ENCODE data around the gene ACKR4.
"Not testable (repeated sequence)": the region's sequence is repeated elsewhere in the genome, so short reads cannot be mapped to it uniquely, and the experiment has no call there.

Gene ACKR4

DNA sequence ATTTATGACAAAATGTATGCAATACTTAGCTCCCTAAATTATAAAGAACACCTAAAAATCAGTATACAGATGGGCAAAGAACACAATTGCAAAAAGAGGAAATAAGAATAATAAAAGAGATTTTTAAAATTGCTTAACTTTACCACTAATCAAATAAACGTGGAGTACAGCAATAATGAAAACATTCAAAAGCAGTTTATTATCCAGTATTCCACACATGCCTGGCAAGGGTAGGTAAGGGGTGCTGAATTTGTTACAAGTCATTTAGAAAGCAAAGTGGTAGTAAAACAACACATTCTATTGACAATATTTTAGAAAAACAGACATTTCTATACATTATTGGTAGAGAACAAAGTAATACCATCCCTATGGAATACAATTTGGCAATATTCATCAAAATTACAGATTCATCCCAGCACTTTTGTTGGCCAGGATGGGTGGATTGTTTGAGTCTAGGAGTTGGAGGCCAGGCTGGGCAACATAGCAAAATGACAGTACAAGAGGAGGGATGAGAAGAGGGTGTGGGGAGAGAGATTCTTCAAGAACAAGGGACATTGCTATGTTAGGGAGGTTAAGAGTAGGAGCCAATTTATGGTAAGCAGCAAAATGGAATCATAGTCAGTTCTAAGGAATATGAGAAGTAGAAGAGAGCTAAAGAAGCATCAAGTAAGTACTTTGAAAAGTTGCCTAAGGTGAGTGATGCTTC lies 3.7 kb upstream of the ACKR4 start:
- no peak for DNase-seq (ENCODE audit: insufficient read length, low spot score)
- FAIRE-seq: no peak

DNA sequence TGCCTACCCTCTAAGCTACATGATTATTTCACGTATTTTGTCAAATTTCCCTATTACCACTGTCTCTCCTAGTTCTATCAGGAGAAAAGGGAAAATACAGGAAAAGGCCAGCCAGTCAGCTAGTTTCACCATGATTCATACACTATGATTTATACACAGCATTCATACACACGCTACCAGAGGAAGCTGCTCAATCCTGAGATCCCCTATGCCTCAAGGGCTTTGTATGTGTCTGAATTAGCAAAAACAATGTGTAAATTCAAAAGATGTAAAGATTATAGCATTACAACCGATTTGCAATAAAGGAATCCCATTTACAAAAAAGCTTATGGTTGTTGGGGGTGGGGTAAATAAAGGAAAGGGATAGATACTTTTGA lies 3.1 kb upstream of the ACKR4 start:
- peak; percentile 60 for DNase-seq (ENCODE audit: insufficient read length, low spot score)
- peak; percentile 69 for FAIRE-seq

DNA sequence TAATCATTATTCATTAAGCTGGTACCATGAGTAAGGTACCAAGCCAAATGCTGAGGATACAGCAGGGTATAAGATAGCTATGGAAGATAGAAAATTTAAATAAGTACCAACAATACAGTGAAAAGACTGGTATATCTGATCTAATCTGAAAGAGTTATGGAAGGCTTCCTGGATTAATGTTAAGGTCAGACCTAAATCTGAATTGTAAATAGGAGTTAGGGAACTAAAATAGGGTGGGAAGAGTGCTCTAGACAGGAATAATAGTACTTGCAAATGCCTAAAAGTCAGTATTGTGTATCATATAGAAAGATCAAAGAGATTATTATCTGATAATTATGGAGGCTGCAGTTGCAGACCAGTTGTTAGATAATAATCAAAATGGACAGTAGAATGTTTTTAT lies 2.6 kb upstream of the ACKR4 start:
- FAIRE-seq: no peak
- DNase-seq (ENCODE audit: insufficient read length, low spot score): no peak

DNA sequence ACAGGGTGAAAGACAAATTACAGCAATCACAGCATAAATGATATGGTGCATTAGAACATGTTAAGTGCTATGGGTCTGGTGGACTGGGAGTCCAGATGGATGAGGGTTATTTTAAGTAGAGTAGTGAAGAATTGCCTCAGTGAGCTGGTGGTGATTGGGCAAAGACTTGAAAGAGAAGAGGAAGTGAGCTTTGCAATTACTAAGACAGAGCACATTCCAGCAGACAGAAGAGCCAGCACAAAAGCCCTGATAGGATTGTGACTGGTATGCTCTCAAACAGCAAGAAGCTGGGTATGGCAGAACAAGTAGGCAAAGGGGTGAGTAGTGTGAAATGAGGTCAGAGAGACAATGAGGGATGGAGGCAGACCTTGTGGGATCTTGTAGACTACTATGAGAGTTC lies 2.1 kb upstream of the ACKR4 start:
- FAIRE-seq (no peak), DNase-seq (ENCODE audit: insufficient read length, low spot score) (no peak)

DNA sequence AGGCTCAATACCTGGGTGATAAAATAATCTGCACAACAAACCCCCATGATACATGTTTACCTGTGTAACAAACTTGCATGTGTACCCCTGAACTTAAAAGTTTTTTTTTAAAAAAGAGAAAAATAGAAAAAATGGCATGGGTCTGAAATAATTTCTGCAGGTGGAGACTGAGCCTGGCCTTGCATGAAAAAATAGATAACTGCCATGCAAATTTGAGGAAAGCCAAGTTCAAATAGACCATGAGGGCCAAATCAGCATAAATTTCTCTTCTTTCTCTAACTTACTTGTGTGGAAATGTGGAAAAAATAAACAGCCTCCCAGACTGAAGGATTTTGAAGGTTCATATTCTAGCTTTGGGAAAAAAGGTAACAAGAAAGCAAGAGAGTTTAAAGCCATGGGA lies 744 bp upstream of the ACKR4 start:
- no peak for FAIRE-seq
- no peak for DNase-seq (ENCODE audit: insufficient read length, low spot score)

DNA sequence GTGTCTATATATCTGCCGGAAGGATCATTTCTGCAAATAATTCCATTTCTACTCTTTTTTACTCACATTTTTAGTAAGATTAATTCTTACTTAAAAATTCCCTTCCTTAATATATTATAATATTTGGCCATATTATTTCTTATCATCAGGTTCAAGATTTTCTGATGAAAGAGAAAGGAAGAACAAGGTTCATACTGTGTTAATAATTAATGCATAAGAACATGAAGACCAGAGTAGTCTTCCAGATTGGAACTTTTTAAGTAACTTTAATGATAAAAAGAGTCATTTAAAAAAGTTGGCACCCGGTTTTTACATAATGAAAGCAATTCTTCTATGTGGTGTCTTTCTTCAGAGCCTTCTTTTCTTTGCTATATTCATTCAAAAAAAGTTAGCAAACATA lies 590 bp downstream of the ACKR4 start:
- no peak for FAIRE-seq
- no peak for DNase-seq (ENCODE audit: insufficient read length, low spot score)

DNA sequence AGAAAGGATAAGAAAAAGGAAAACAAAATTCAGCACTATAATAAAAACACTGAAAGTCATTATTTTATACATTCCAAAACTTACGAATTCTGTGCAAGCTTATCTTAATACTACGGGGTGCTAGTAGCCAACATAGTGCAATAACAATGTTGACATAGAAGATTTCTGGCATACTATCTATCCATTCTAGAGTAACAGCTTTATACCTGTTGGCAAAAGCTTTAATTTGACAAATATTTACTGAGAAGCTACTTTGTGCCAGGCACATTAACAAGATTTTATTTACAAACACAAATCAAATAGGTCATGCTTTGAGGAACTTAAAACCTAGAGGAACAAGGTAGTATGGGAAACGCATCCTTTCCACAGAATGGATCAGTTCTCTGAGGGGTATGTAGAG lies 1.1 kb downstream of the ACKR4 start:
- no peak for FAIRE-seq

DNA sequence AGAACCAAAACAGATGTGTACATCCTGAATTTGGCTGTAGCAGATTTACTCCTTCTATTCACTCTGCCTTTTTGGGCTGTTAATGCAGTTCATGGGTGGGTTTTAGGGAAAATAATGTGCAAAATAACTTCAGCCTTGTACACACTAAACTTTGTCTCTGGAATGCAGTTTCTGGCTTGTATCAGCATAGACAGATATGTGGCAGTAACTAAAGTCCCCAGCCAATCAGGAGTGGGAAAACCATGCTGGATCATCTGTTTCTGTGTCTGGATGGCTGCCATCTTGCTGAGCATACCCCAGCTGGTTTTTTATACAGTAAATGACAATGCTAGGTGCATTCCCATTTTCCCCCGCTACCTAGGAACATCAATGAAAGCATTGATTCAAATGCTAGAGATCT lies 3.5 kb downstream of the ACKR4 start:
- DNase-seq (ENCODE audit: insufficient read length, low spot score); FAIRE-seq: not testable (repeated sequence)

More for the DNA sequence above, 1.1 kb downstream of the ACKR4 start:
- DNase-seq (ENCODE audit: insufficient read length, low spot score): no peak

DNA sequence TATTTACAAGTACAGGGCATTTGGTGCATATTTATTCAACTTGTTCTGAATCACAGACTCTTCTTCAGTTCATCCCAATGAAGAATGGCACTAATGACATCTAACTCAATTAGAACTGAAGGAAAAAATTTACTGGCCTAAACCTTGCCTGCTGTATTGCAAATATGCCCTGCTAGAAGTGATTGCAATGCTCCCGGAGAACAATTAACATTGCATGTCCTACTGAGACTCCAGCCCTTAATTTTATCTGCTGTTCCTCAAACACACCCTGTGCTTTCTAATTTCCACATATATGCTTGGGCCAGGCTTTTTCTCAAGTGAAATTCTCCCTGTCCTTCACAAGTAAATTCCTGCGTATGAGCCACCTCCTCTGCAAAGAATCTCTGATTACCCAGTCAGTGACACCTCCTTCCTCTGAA lies 8.3 kb downstream of the ACKR4 start:
- no peak for FAIRE-seq
- DNase-seq (ENCODE audit: insufficient read length, low spot score): no peak

DNA sequence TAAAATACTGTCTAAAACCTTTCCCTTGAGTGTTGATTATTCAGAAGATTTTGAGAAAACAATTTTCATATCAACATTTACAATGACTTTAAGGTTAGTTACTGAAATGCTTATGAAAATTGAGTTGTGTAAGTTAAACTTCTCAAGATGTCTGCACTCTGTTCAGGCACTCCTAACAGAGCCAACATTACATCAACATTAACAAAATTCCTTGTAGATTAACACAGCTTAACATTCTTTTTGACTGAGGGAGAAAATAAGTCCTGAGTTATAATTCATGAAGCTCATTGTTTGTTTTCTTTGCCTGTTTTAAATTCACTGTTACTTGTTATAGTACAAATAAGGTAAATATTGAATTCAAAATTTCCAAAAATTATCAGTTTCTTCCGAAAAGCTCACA lies 9.0 kb downstream of the ACKR4 start:
- no peak for DNase-seq (ENCODE audit: insufficient read length, low spot score)
- no peak for FAIRE-seq

DNA sequence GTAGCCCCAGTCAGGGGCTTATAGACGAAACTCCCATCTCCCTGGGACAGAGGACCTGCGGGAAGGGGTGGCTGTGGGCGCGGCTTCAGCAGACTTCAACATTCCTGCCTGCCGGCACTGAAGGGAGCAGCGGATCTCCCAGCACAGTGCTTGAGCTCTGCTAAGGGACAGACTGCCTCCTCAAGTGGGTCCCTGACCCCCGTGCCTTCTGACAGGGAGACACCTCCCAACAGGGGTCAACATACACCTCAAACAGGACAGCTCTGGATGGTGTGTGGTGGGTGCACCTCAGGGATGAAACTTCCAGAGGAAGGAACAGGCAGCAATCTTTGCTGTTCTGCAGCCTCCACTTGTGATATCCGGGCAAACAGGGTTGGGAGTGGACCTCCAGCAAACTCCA lies 9.6 kb downstream of the ACKR4 start:
- FAIRE-seq; DNase-seq (ENCODE audit: insufficient read length, low spot score): not testable (repeated sequence)

DNA sequence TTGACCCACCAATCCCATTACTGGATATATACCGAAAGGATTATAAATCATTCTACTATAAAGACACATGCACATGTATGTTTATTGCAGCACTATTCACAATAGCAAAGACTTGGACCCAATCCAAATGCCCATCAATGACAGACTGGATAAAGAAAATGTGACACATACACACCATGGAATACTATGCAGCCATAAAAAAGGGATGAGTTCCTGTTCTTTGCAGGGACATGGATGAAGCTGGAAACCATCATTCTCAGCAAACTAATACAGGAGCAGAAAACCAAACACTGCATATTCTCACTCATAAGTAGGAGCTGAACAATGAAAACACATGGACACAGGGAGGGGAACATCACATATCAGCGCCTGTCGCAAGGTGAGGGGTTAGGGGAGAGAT lies 18.2 kb downstream of the ACKR4 start:
- not testable (repeated sequence) for DNase-seq (ENCODE audit: insufficient read length, low spot score); FAIRE-seq

DNA sequence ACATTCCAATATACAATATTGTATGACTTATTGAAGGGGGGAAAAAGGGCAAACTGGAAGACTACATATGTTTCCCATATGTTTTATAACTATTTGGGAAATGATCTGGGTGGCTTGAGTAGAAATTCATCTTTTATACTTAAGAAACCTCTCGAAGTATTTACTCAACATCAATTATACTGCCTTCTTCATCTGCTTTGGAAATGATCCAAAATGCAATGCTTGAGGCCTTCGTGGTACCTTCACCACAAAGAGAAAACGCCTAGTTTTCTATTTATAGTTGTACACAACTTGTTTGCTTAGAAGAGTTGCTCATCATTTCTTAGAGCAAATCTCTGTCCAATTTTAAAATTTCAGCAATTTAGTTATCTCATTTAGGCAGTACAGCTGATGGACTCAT lies 18.8 kb downstream of the ACKR4 start:
- no peak for FAIRE-seq
- no peak for DNase-seq (ENCODE audit: insufficient read length, low spot score)

DNA sequence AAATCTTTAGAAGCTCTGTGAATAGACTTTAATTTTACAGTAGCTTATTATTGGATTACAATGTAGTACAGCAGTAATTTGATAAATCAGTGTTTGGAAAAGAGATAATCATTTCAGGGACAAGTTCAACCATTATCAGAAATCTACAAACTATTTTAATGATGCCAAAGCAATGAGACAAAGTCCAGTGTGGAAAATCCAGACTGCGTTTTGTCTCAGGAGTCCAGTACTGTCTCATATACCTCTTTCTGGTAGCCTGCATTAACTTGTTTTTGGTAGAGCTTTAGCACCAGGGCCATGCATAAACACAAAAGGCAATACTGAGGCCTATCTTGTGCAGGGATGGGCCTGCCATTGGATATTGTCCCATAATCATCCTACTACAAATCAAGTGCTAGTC lies 19.7 kb downstream of the ACKR4 start:
- FAIRE-seq: no peak

DNA sequence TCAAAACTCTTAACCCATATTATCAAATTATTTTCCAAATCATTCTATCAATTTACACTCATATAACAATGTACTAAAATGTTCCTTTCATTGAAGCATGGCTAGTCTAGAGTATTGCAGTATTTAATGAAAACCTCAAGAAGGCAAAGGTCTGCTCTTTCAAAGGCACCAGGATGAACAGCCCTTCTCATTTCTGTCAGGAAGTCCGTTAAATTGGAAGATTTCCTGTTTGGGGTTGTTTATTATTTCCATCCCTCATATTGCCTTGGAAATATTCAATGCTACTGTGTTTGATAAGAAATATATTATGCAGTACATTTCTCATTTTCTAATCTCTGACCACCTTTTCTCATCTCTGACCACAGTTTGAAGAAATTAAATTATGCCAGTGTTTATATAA lies 25.1 kb downstream of the ACKR4 start:
- DNase-seq (ENCODE audit: insufficient read length, low spot score) (no peak), FAIRE-seq (no peak)

More for the DNA sequence above, 19.7 kb downstream of the ACKR4 start:
- no peak for DNase-seq (ENCODE audit: insufficient read length, low spot score)

DNA sequence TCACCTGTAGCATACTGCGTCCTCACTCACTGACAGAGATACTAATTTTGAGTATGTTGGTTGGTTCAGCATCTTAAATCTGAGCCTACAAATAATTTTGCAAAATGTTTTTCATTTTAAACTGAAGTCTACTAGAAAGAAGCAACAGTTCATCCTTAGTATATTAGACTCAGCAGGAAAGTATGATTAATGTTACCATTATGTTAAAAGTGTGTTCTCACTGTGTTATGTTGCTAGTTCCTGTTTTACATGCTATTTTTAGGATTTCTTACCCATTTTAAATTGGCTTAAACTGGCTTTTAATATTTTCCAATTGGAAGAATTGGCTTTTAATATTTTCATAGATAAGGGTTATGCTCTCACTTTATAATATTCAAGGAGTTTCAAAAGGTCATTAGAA lies 25.7 kb downstream of the ACKR4 start:
- no peak for DNase-seq (ENCODE audit: insufficient read length, low spot score)
- FAIRE-seq: no peak

DNA sequence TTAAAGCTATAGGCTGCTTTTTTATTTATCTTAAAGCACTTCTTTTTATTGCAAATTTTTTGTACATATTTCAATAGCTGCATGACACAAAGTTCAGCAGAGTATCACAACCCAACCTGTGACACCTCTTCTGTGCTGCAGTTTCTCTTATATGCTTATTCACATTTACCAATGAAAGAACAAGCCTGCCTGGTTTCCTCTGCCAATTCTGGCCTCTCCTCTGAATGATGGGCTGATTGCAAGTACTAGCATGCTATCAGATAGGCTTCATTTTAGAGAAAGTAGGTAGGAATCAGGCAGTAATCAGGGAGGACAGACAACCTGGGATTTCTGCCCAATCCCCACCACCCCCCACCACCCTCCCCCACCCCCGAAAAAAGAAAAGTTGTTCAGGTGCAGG lies 26.6 kb downstream of the ACKR4 start:
- FAIRE-seq (no peak), DNase-seq (ENCODE audit: insufficient read length, low spot score) (no peak)

DNA sequence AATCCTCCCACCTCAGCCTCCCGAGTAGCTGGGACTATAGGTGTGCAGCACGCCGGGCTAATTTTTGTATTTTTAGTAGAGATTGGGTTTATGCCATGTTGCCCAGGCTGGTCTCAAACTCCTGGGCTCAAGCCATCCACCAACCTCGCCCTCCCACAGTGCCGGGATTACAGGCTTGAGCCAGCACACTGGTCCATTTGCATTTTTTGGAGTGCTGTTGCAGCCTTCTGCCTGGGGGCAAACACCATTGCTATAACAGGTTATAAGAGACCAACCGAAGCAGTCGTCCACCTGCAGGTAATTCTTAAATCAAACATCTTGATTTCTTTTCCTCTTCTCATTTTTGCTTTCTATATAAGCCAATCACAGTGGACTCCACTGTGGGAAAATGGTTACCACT lies 27.7 kb downstream of the ACKR4 start:
- DNase-seq (ENCODE audit: insufficient read length, low spot score) (no peak), FAIRE-seq (no peak)

DNA sequence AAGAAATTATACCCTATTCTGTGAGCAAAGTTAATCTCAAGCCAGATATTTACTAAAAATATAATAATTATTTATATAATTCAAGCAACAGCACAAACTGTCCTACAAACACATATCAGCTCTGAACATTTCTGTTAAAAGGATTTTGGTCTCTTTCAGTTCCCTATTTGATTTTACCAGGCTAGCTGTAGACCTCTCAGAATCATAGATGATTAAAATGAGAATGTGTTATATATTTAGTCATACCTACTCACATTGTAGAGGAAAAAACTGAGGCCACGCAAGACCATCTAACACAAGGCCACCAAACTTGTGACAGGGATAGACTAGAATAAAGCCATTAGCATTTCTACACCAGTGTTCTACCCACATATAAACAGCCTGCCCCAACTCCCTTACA lies 28.5 kb downstream of the ACKR4 start:
- DNase-seq (ENCODE audit: insufficient read length, low spot score): no peak
- FAIRE-seq: no peak

DNA sequence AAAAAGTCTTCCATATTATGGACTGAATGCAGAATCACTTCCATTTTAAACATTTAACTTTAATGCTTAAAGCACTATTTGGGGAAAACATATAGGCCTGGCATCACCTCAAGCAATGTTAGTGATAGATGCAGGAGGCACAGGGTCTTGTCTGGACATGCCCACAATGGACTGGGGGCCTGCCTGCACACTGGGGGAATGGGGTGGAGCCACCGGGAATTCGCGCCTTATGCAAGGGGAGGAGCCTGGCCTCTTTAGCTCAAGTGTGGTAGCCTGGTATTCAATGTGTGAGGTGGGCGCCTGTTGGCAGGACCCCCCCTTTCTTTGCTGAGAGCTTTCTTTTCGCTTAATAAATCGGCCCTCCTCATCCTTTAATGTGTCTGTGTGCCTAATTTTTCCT lies 29.9 kb downstream of the ACKR4 start:
- no peak for FAIRE-seq
- DNase-seq (ENCODE audit: insufficient read length, low spot score): no peak

DNA sequence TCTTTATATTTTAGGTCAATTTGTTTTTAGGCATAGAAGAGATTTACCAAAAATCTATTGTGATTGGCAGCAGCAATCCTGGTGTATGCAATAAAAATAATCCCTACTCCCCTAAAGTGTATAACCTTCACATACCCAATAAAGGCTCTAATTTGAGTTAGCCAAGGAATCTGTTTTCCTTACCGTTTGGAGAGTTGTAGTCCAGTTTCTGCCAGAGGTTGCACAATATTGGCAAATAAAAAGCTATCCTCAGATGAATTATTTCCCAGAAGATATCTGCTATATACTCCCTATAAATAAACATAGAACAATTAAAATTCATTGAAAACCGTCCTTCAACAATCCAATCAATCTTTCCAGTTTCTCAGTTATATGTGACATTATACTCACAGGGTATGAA lies 31.1 kb downstream of the ACKR4 start:
- FAIRE-seq: no peak

DNA sequence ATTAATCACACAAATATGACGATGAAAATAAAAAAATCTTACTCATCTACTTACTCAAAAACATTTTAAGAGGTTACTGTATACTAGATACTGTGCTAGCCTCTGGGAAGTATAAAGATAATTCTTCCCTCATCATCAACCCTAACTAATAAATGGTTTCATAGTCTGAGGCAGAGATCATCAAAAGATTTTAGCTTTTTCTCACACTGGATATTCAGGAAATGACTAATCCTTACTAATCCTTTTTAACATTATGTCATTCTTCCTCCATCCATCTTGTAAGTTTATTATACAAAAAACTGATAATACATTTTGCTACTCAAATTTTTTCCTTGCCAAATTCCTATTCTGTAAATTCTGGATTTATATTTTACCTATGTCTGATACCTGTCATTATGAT lies 32.9 kb downstream of the ACKR4 start:
- FAIRE-seq: no peak

More for the DNA sequence above, 31.1 kb downstream of the ACKR4 start:
- DNase-seq (ENCODE audit: insufficient read length, low spot score): no peak

DNA sequence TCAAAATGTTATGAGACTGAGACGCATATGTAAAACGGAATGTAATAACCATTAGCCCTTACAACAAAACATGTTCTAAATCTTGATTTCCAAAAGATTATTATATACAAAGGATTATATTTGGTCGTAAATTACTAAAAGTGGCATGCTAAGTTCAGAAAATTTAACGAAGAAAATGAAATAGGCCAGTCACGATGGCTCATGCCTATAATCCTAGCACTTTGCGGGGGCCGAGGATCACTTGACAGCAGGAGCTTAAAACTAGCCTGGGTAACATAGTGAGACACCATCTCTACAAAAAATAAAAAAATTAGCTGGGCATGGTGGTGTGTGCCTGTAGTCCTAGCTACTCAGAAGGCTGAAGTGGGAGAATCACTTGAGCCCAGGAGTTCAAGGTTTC lies 33.5 kb downstream of the ACKR4 start:
- DNase-seq (ENCODE audit: insufficient read length, low spot score) (no peak), FAIRE-seq (no peak)

More for the DNA sequence above, 32.9 kb downstream of the ACKR4 start:
- peak; percentile 36 for DNase-seq (ENCODE audit: insufficient read length, low spot score)

All from HTR-8/SVneo (cell line).